Fibroblast of villous mesenchyme (primary cell): ENCODE results near the gene TTLL8. TPM values are rescaled to one million over a fixed set of nuclear protein-coding genes. Genes with fewer than 3 reads are reported as not detected.
"Not testable (repeated sequence)": the region's sequence is repeated elsewhere in the genome, so short reads cannot be mapped to it uniquely, and the experiment has no call there.

ENCODE experiments used
- DNase-seq: peaks from one replicate; pipeline ENCODE4 v3.0.0-alpha.2; 2010; ENCODE audit warnings: low read depth
- H3K4me3 ChIP-seq: 2 replicates; pipeline ENCODE4 v1.5.1; 2011; ENCODE audit warnings: low read depth, mild to moderate bottlenecking, low read length
- CTCF ChIP-seq: IDR thresholded peaks from 2 replicates; pipeline ENCODE4 v1.5.1; 2012; ENCODE audit warnings: low read depth, mild to moderate bottlenecking, low read length; ENCODE audit not compliant: insufficient read depth
- total RNA-seq: library from RNA; depleted of rRNA; stranded (reverse); fragments of >200 nt; gene quantifications from 2 replicates; pipeline ENCODE4 v1.2.3, GENCODE V29; 2012

TTLL8 gene
- total RNA-seq, 1 donor = not detected

GRCh38 chr22:50088096-50088495, 30.0 kb upstream of the TTLL8 start:
- TF ChIP-seq CTCF = no peak
- no peak overlapping the region for H3K4me3 ChIP-seq
- no peak for DNase-seq

GRCh38 chr22:50087646-50088045, 29.5 kb upstream of the TTLL8 start:
- DNase-seq = no peak
- no peak for TF ChIP-seq CTCF
- H3K4me3 ChIP-seq = no peak overlapping the region

- H3K4me3 ChIP-seq, DNase-seq: not testable (repeated sequence)
Measured at GRCh38 chr22:50086975-50087374, 28.9 kb upstream of the TTLL8 start.

GRCh38 chr22:50086526-50086925, 28.4 kb upstream of the TTLL8 start:
- peak; percentile 84 for DNase-seq
- H3K4me3 ChIP-seq = no peak overlapping the region
- no peak for TF ChIP-seq CTCF

- TF ChIP-seq CTCF = no peak
- DNase-seq = peak; percentile 55
- H3K4me3 ChIP-seq = no peak within 1 kb of the TSS
Measured at GRCh38 chr22:50085211-50085972, 27.3 kb upstream of the TTLL8 start, which contains the start of gene MLC1. Gene MLC1, minus strand, starts transcription at chr22:50085426. Its CDS starts 524 bp downstream, at chr22:50084902.

- no peak overlapping the region for H3K4me3 ChIP-seq
- no peak for TF ChIP-seq CTCF
- no peak for DNase-seq
Measured at GRCh38 chr22:50084614-50085021, 26.5 kb upstream of the TTLL8 start.

- no peak for TF ChIP-seq CTCF
- no peak for DNase-seq
- H3K4me3 ChIP-seq = no peak overlapping the region
Measured at GRCh38 chr22:50084080-50084477, 26.0 kb upstream of the TTLL8 start.
